Testis (tissue), 3 donors: ENCODE results near the gene OGN. TPM values are rescaled to one million over a fixed set of nuclear protein-coding genes. Genes with fewer than 3 reads are reported as not detected.
"Not testable (repeated sequence)": the region's sequence is repeated elsewhere in the genome, so short reads cannot be mapped to it uniquely, and the experiment has no call there.

Experiments
- DNase-seq: peaks from one replicate; pipeline ENCODE4 v3.0.0-alpha.2; 2019
- H3K27ac ChIP-seq, 2 donors: fragments of 200-600 bp; sonication (generic); one replicate each; pipeline ENCODE4 v1.5.1; 2019
- H3K27me3 ChIP-seq: fragments of 200-600 bp; sonication (generic); one replicate; pipeline ENCODE4 v1.5.1; 2019
- H3K36me3 ChIP-seq: fragments of 200-600 bp; sonication (generic); one replicate; pipeline ENCODE4 v1.5.1; 2017; ENCODE audit warnings: low read depth; ENCODE audit errors: missing control alignments
- H3K4me1 ChIP-seq: fragments of 200-600 bp; sonication (generic); one replicate; pipeline ENCODE4 v1.5.1; 2019
- H3K4me3 ChIP-seq, 2 donors: fragments of 200-600 bp; sonication (generic); one replicate each; pipeline ENCODE4 v1.5.1; 2017 to 2019
- H3K9me3 ChIP-seq: fragments of 200-600 bp; sonication (generic); one replicate; pipeline ENCODE4 v1.5.1; 2017
- CTCF ChIP-seq, 3 experiments: fragments of 450-650 bp in 2 of 3; fragments of 200-600 bp in 1 of 3; sonication (generic) in 1 of 3; IDR thresholded peaks; one replicate each; pipeline ENCODE4 v1.5.1; 2016 to 2019; ENCODE audit warnings: antibody characterized with exemption in 3 of 3, mild to moderate bottlenecking in 2 of 3, moderate library complexity in 1 of 3
- POLR2A ChIP-seq: fragments of 450-650 bp; IDR thresholded peaks from one replicate; pipeline ENCODE4 v1.6.1; 2017; ENCODE audit warnings: antibody characterized with exemption, mild to moderate bottlenecking, moderate library complexity
- WGBS, 2 donors: methylation state at CpG; one replicate each; pipeline ENCODE4 v1.1.5; 2018; 5-methylcytosine and 5-hydroxymethylcytosine counted together
- intact Hi-C: fragments of 100-400 bp; cut with DNase I; formaldehyde crosslinking; loops from one replicate; pipeline ENCODE4 v1.15.1; 2023; ENCODE audit warnings: low total_unique reads
- polyA plus RNA-seq: library from polyadenylated mRNA; stranded (reverse); fragments of 350-450 nt; fragmentation: Illumina TruSeq; extraction: RNeasy Lipid Tissue Mini Kit (QIAGEN cat#74804); gene quantifications from one replicate; pipeline ENCODE4 v1.2.3, GENCODE V29; 2014; ENCODE audit warnings: low read depth, low replicate concordance; ENCODE audit not compliant: insufficient read depth
- total RNA-seq, 2 donors: library from RNA; depleted of rRNA; stranded (reverse); fragments of >200 nt; gene quantifications; one replicate each; pipeline ENCODE4 v1.2.3, GENCODE V29; 2016

Gene OGN
- total and polyA plus RNA-seq, 3 donors from 2014 or later, result 4.9 to 18.4 (median 9.5) TPM

- no peaks in the 10 kb centered on the region for H3K27me3 ChIP-seq
- H3K27ac ChIP-seq, result peak overlapping the region; percentile 28 to 70
- H3K4me3 ChIP-seq, result peak overlapping the region; percentile 24 to 27
- DNase-seq, result no peak
- H3K36me3 ChIP-seq, result no peaks in the 10 kb centered on the region
- intact Hi-C loops, result no loop called here
- TF ChIP-seq POLR2A, result no peak
- no peak for TF ChIP-seq CTCF (IDR thresholded peaks at IDR 0.05)
- no peaks in the 10 kb centered on the region for H3K9me3 ChIP-seq
- 67 to 72% methylated on average over 2 of the region's 2 CpGs for WGBS, 2 donors
- H3K4me1 ChIP-seq, result no peaks in the 10 kb centered on the region
Measured at GRCh38 chr9:92423612-92424011, 19.2 kb upstream of the OGN start.

GRCh38 chr9:92422611-92423338, 18.4 kb upstream of the OGN start:
- H3K27me3 ChIP-seq, result no peaks in the 10 kb centered on the region
- no peaks in the 10 kb centered on the region for H3K4me1 ChIP-seq
- H3K27ac ChIP-seq, result peak overlapping the region; percentile 28 to 70
- 47 to 51% methylated on average over 2 of the region's 2 CpGs for WGBS, 2 donors
- H3K9me3 ChIP-seq, result no peaks in the 10 kb centered on the region
- intact Hi-C loops, result no loop called here
- no peak for TF ChIP-seq POLR2A
- no peak for TF ChIP-seq CTCF (IDR thresholded peaks at IDR 0.05)
- H3K4me3 ChIP-seq, result peak overlapping the region in 1 of 2 donors; percentile 24
- no peak for DNase-seq
- H3K36me3 ChIP-seq, result no peaks in the 10 kb centered on the region

- no peaks in the 10 kb centered on the region for H3K4me1 ChIP-seq
- no peaks in the 10 kb centered on the region for H3K36me3 ChIP-seq
- TF ChIP-seq POLR2A, result no peak
- no peak for TF ChIP-seq CTCF (IDR thresholded peaks at IDR 0.05)
- H3K27me3 ChIP-seq, result no peaks in the 10 kb centered on the region
- 76 to 81% methylated on average over 1 of the region's 1 CpG for WGBS, 2 donors
- no peak overlapping the region for H3K27ac ChIP-seq
- H3K9me3 ChIP-seq, result no peaks in the 10 kb centered on the region
- no peak for DNase-seq
- intact Hi-C loops, result no loop called here
- H3K4me3 ChIP-seq, result no peak overlapping the region
Measured at GRCh38 chr9:92414566-92414965, 10.2 kb upstream of the OGN start.

- H3K27ac ChIP-seq, H3K4me1 ChIP-seq, H3K9me3 ChIP-seq, H3K27me3 ChIP-seq, H3K4me3 ChIP-seq, DNase-seq, H3K36me3 ChIP-seq, intact Hi-C loops: not testable (repeated sequence)
- 55 to 67% methylated on average over 4 of the region's 4 CpGs for WGBS, 2 donors
Measured at GRCh38 chr9:92411157-92411556, 6.8 kb upstream of the OGN start.

GRCh38 chr9:92408747-92409478, 4.5 kb upstream of the OGN start:
- WGBS, 2 donors, result 86 to 96% methylated on average over 2 of the region's 2 CpGs
- no peaks in the 10 kb centered on the region for H3K36me3 ChIP-seq
- no peaks in the 10 kb centered on the region for H3K27me3 ChIP-seq
- no peak for DNase-seq
- no peaks in the 10 kb centered on the region for H3K9me3 ChIP-seq
- no peak for TF ChIP-seq CTCF (IDR thresholded peaks at IDR 0.05)
- TF ChIP-seq POLR2A, result no peak
- H3K4me1 ChIP-seq, result peaks cover 9% of the 10 kb centered on the region
- intact Hi-C loops, result no loop called here
- H3K27ac ChIP-seq, result no peak overlapping the region
- no peak overlapping the region for H3K4me3 ChIP-seq
